ENCODE measurements around the gene NLRP8.
"Not testable (repeated sequence)": the region's sequence is repeated elsewhere in the genome, so short reads cannot be mapped to it uniquely, and the experiment has no call there.

NLRP8 gene

GRCh38 chr19:55947532-55947931 lies at the start of gene NLRP8:
Gene NLRP8 (plus strand): TSS chr19:55947832.
- DNase-seq = no peak

GRCh38 chr19:55898911-55899310 lies 48.7 kb upstream of the NLRP8 start:
- no peak for DNase-seq

GRCh38 chr19:55901369-55902079 lies 46.1 kb upstream of the NLRP8 start:
- DNase-seq = no peak

- DNase-seq = no peak
These were observed 45.4 kb upstream of the NLRP8 start for GRCh38 chr19:55902080-55902751.

- DNase-seq = no peak
These were observed 40.3 kb upstream of the NLRP8 start for GRCh38 chr19:55907286-55907685.

GRCh38 chr19:55907746-55908145 lies 39.9 kb upstream of the NLRP8 start:
- DNase-seq = no peak

GRCh38 chr19:55909801-55910200 lies 37.8 kb upstream of the NLRP8 start:
- no peak for DNase-seq

- DNase-seq = no peak
These were observed 34.7 kb upstream of the NLRP8 start for GRCh38 chr19:55912916-55913315.

GRCh38 chr19:55913643-55914268 lies 33.9 kb upstream of the NLRP8 start:
- no peak for DNase-seq

- no peak for DNase-seq
These were observed 24.1 kb upstream of the NLRP8 start for GRCh38 chr19:55923556-55923955.

- DNase-seq = no peak
These were observed 19.6 kb upstream of the NLRP8 start for GRCh38 chr19:55927991-55928390.

- DNase-seq = not testable (repeated sequence)
These were observed 18.4 kb upstream of the NLRP8 start for GRCh38 chr19:55929258-55929657.

GRCh38 chr19:55930996-55931515 lies 16.6 kb upstream of the NLRP8 start:
- no peak for DNase-seq

GRCh38 chr19:55931936-55932386 lies 15.7 kb upstream of the NLRP8 start, which contains the start of gene NLRP13:
Gene NLRP13 (minus strand): TSS chr19:55932336. CDS start chr19:55932311, 25 bp downstream.
- DNase-seq = no peak

- DNase-seq = no peak
These were observed 12.4 kb upstream of the NLRP8 start for GRCh38 chr19:55935206-55935605.

- no peak for DNase-seq
These were observed 8.4 kb upstream of the NLRP8 start for GRCh38 chr19:55939206-55939605.

GRCh38 chr19:55940306-55940705 lies 7.3 kb upstream of the NLRP8 start:
- DNase-seq = no peak

GRCh38 chr19:55950566-55950965 lies 2.9 kb downstream of the NLRP8 start:
- not testable (repeated sequence) for DNase-seq

GRCh38 chr19:55956431-55956830 lies 8.8 kb downstream of the NLRP8 start:
- DNase-seq = no peak

- no peak for DNase-seq
These were observed 10.7 kb downstream of the NLRP8 start for GRCh38 chr19:55958356-55958755.

GRCh38 chr19:55959996-55960675 lies 12.5 kb downstream of the NLRP8 start:
- no peak for DNase-seq

- DNase-seq = no peak
These were observed 14.6 kb downstream of the NLRP8 start for GRCh38 chr19:55962186-55962585.

GRCh38 chr19:55973982-55974381 lies 26.4 kb downstream of the NLRP8 start:
- DNase-seq = no peak
